HuH-7 (cell line): ENCODE data around the gene MARCHF3.
"Not testable (repeated sequence)": the region's sequence is repeated elsewhere in the genome, so short reads cannot be mapped to it uniquely, and the experiment has no call there.

ENCODE experiments used
- DNase-seq: peaks from one replicate; pipeline ENCODE4 v3.0.0; 2011; ENCODE audit warnings: low spot score

Gene MARCHF3

GRCh38 chr5:127051591-127051990 lies 21.2 kb upstream of the MARCHF3 start:
- no peak for DNase-seq

GRCh38 chr5:127046343-127047072 lies 16.1 kb upstream of the MARCHF3 start:
- DNase-seq = no peak

GRCh38 chr5:127042593-127042992 lies 12.2 kb upstream of the MARCHF3 start:
- no peak for DNase-seq

- DNase-seq = no peak
Measured at GRCh38 chr5:127041571-127041970, 11.2 kb upstream of the MARCHF3 start.

GRCh38 chr5:127040796-127041520 lies 10.6 kb upstream of the MARCHF3 start:
- no peak for DNase-seq

- no peak for DNase-seq
Measured at GRCh38 chr5:127038550-127038949, 8.2 kb upstream of the MARCHF3 start.

GRCh38 chr5:127031863-127032232 lies 1.5 kb upstream of the MARCHF3 start:
- DNase-seq = peak; percentile 17

GRCh38 chr5:127031147-127031862 lies 947 bp upstream of the MARCHF3 start:
- DNase-seq = peak; percentile 23

GRCh38 chr5:127029581-127030258 lies 638 bp downstream of the MARCHF3 start:
- DNase-seq = peak; percentile 15

GRCh38 chr5:127028822-127029457 lies 1.4 kb downstream of the MARCHF3 start:
- peak; percentile 18 for DNase-seq

GRCh38 chr5:127027539-127027938 lies 2.8 kb downstream of the MARCHF3 start:
- DNase-seq = no peak

- DNase-seq = no peak
Measured at GRCh38 chr5:127026166-127026565, 4.2 kb downstream of the MARCHF3 start.

GRCh38 chr5:127025467-127025866 lies 4.9 kb downstream of the MARCHF3 start:
- DNase-seq = no peak

- no peak for DNase-seq
Measured at GRCh38 chr5:127024821-127025220, 5.5 kb downstream of the MARCHF3 start.

- not testable (repeated sequence) for DNase-seq
Measured at GRCh38 chr5:127023552-127024191, 6.7 kb downstream of the MARCHF3 start.

GRCh38 chr5:127022846-127023245 lies 7.5 kb downstream of the MARCHF3 start:
- no peak for DNase-seq

- no peak for DNase-seq
Measured at GRCh38 chr5:127019928-127020327, 10.4 kb downstream of the MARCHF3 start.

- DNase-seq = not testable (repeated sequence)
Measured at GRCh38 chr5:127016722-127017121, 13.6 kb downstream of the MARCHF3 start.

GRCh38 chr5:127015716-127016115 lies 14.6 kb downstream of the MARCHF3 start:
- no peak for DNase-seq

- no peak for DNase-seq
Measured at GRCh38 chr5:127014573-127014972, 15.8 kb downstream of the MARCHF3 start.

GRCh38 chr5:127013407-127013806 lies 17.0 kb downstream of the MARCHF3 start:
- no peak for DNase-seq
